GM12891 (cell line): Measurements from ENCODE around the gene USP32.
"Not testable (repeated sequence)": the region's sequence is repeated elsewhere in the genome, so short reads cannot be mapped to it uniquely, and the experiment has no call there.

Experiments used
- DNase-seq: peaks from one replicate; pipeline ENCODE4 v3.0.0; 2011; ENCODE audit warnings: low spot score; ENCODE audit not compliant: insufficient read length
- FAIRE-seq: peaks from 2 replicates; lab custom pipeline; 2011; peaks lifted over from hg19 to GRCh38; lab: Jason Lieb, UNC
- PAX5 ChIP-seq: IDR thresholded peaks from 2 replicates; pipeline ENCODE4 v1.6.1; 2011; ENCODE audit warnings: low read length, moderate library complexity, mild to moderate bottlenecking; ENCODE audit not compliant: insufficient read depth, severe bottlenecking
- POLR2A ChIP-seq: IDR thresholded peaks from 2 replicates; pipeline ENCODE4 v1.6.1; 2011; ENCODE audit warnings: low read depth, low read length, control low read depth
- POLR2AphosphoS5 ChIP-seq: IDR thresholded peaks from 2 replicates; pipeline ENCODE4 v1.6.1; 2011; ENCODE audit warnings: low read depth, low read length, control low read depth
- POU2F2 ChIP-seq: IDR thresholded peaks from 2 replicates; pipeline ENCODE4 v1.6.1; 2011; ENCODE audit warnings: low read depth, mild to moderate bottlenecking, control low read depth, low read length, moderate library complexity
- SPI1 ChIP-seq: IDR thresholded peaks from 2 replicates; pipeline ENCODE4 v1.6.1; 2011; ENCODE audit warnings: low read depth, low read length, control low read depth
- TAF1 ChIP-seq: IDR thresholded peaks from 2 replicates; pipeline ENCODE4 v1.6.1; 2011; ENCODE audit warnings: low read depth, low read length, control low read depth

Gene USP32

GRCh38 chr17:60333628-60334031 is 58.3 kb downstream of the USP32 start:
- FAIRE-seq (no peak), DNase-seq (no peak)
- TF ChIP-seq TAF1 (no peak), POLR2A (no peak), SPI1 (no peak), PAX5 (no peak), POLR2AphosphoS5 (no peak), POU2F2 (no peak)

DNA sequence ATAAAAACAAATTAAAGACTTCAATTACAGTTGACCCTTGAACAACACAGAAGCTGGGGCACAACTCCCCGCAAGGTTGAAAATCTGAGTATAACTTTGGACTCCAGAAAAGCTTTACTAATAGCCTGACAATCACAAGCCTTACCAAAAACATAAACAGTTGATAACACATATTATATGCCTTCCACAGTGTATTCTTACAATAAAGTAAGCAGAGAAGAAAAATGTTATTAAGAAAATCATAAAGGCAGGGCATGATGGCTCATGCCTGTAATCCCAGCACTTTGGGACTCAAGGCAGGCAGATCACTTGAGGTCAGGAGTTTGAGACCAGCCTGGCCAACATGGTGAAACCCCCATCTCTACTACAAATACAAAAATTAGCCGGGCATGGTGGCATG is 58.9 kb downstream of the USP32 start:
- not testable (repeated sequence) for FAIRE-seq, DNase-seq

DNA sequence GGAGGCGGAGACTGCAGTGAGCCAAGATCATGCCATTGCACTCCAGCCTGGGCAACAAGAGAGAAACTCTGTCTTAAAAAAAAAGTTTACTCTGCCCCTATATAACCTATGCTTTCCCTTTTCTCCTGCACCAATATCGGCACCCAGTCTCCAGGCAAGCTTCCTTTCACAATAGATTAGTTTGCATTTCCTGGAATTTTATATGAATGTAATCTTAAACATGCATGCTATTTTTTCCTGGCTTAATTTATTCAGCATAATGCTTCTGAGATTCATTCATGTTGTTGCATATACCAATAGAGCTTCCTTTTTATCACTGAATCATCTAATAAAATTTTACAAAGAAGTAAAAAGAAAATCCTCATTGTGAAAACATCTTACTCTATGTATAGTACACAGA is 59.4 kb downstream of the USP32 start:
- FAIRE-seq: no peak
- TF ChIP-seq POU2F2: no peak
- TF ChIP-seq SPI1: no peak
- TF ChIP-seq PAX5: no peak
- no peak for TF ChIP-seq POLR2AphosphoS5
- no peak for TF ChIP-seq POLR2A
- no peak for TF ChIP-seq TAF1
- no peak for DNase-seq

DNA sequence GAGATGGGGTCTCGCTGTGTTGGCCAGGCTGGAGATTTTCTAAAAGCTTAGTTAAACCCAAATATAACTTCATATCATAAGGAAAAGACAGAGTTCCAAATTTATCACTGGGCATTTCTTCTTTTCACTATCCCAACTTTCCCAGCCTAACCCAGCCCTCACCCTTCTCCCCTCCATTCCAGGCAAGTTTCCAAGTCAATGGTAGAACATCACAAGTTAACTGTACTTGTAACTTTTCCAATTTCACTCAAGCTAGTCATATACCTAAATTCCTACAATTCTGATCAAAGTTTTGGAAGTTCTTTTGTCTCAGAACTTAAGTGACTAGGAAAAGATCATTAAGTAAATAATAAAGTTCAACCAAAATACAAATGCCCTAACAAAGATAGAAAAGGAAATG is 61.2 kb downstream of the USP32 start:
- DNase-seq (no peak), FAIRE-seq (no peak)
- TF ChIP-seq PAX5 (no peak), POLR2AphosphoS5 (no peak), SPI1 (no peak), POLR2A (no peak), POU2F2 (no peak), TAF1 (no peak)

GRCh38 chr17:60328679-60329078 is 63.3 kb downstream of the USP32 start:
- FAIRE-seq (no peak), DNase-seq (no peak)
- TF ChIP-seq POLR2AphosphoS5 (no peak), POU2F2 (no peak), SPI1 (no peak), POLR2A (no peak), PAX5 (no peak), TAF1 (no peak)

- no peak for DNase-seq
- TF ChIP-seq PAX5: no peak
- TF ChIP-seq SPI1: no peak
- no peak for TF ChIP-seq TAF1
- TF ChIP-seq POLR2A: no peak
- FAIRE-seq: no peak
Measured at GRCh38 chr17:60327901-60328273, 64.0 kb downstream of the USP32 start.

- no peak for DNase-seq
- no peak for FAIRE-seq
- TF ChIP-seq POLR2AphosphoS5 (no peak), POU2F2 (no peak), TAF1 (no peak), PAX5 (no peak), POLR2A (no peak), SPI1 (no peak)
Measured at GRCh38 chr17:60327134-60327900, 64.6 kb downstream of the USP32 start.

DNA sequence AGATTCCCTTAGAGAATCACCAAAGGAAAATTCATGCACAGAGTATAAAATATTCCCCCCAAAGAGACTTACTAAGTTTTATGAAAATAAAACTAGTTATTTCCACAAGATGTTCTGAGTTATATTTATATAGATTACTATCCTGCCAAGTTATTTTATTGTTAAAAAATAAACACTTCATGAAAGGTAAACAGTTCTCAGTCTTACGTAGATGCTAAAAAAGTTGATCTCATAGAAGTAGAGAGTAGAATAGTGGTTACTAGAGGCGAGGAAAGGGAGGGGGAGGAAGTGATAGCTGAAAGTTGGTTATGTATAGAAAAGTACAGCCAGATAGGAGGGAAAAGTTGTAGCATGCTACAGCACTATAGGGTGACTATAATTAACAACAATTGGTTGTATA is 65.2 kb downstream of the USP32 start:
- DNase-seq (no peak), FAIRE-seq (no peak)
- TF ChIP-seq PAX5 (no peak), POU2F2 (no peak)

- DNase-seq (no peak), FAIRE-seq (no peak)
- TF ChIP-seq SPI1 (no peak), POLR2A (no peak), PAX5 (no peak), POLR2AphosphoS5 (no peak), POU2F2 (no peak), TAF1 (no peak)
Measured at GRCh38 chr17:60325730-60326524, 66.0 kb downstream of the USP32 start.

DNA sequence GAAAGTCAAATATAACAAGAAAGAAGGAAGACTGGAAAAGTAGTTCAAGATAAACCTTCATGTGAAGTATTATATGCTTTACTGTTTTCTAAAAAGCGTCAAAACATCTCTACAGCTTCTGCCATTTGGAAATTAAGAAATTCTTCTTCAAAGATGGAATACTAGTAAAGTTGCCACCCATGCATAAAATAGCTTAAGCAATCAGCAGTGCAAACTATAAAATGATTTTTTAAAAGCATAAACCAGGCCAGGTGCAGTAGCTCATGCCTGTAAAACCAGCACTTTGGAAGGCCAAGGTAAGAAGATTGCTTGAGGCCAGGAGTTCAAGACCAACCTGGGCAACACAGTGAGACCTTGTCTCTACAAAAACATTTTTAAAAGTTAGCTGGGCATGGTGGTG is 68.2 kb downstream of the USP32 start:
- no peak for FAIRE-seq
- DNase-seq: no peak
- TF ChIP-seq POLR2AphosphoS5 (no peak), POU2F2 (no peak), POLR2A (no peak), PAX5 (no peak), TAF1 (no peak), SPI1 (no peak)
